NCI-H2171 (cell line): Measurements from ENCODE around the gene ZNF462.
A peak's percentile ranks its signal among the peaks of the same experiment; 100 is the strongest.

Experiments
- DNase-seq: peaks from one replicate; lab custom pipeline; 2025; lab: John Stamatoyannopoulos, UW

Gene ZNF462

GRCh38 chr9:107005201-107005600 lies 142.2 kb downstream of the ZNF462 start:
- DNase-seq: no peak

GRCh38 chr9:107007402-107007801 lies 144.4 kb downstream of the ZNF462 start:
- DNase-seq: no peak

- DNase-seq: no peak
Measured at GRCh38 chr9:107008011-107008410, 145.0 kb downstream of the ZNF462 start.

GRCh38 chr9:107008447-107008846 lies 145.5 kb downstream of the ZNF462 start:
- no peak for DNase-seq

- no peak for DNase-seq
Measured at GRCh38 chr9:107016383-107016782, 153.4 kb downstream of the ZNF462 start.

- no peak for DNase-seq
Measured at GRCh38 chr9:107018861-107019545, 156.0 kb downstream of the ZNF462 start.

GRCh38 chr9:107020040-107020530 lies 157.1 kb downstream of the ZNF462 start:
- no peak for DNase-seq

- no peak for DNase-seq
Measured at GRCh38 chr9:107024193-107024592, 161.2 kb downstream of the ZNF462 start.

GRCh38 chr9:107025260-107026035 lies 162.5 kb downstream of the ZNF462 start:
- no peak for DNase-seq

GRCh38 chr9:107029146-107029545 lies 166.2 kb downstream of the ZNF462 start:
- DNase-seq: no peak

GRCh38 chr9:107033966-107034365 lies 171.0 kb downstream of the ZNF462 start:
- no peak for DNase-seq

GRCh38 chr9:107034831-107035230 lies 171.9 kb downstream of the ZNF462 start:
- no peak for DNase-seq

GRCh38 chr9:107036367-107036766 lies 173.4 kb downstream of the ZNF462 start:
- peak; percentile 59 for DNase-seq

- DNase-seq: peak; percentile 57
Measured at GRCh38 chr9:107039542-107039941, 176.6 kb downstream of the ZNF462 start.

GRCh38 chr9:107042606-107043005 lies 179.6 kb downstream of the ZNF462 start:
- DNase-seq: no peak

GRCh38 chr9:107043886-107044285 lies 180.9 kb downstream of the ZNF462 start:
- DNase-seq: no peak

- DNase-seq: no peak
Measured at GRCh38 chr9:107044872-107045271, 181.9 kb downstream of the ZNF462 start.

GRCh38 chr9:107046692-107047091 lies 183.7 kb downstream of the ZNF462 start:
- DNase-seq: no peak

GRCh38 chr9:107049046-107049802 lies 186.3 kb downstream of the ZNF462 start:
- no peak for DNase-seq

- no peak for DNase-seq
Measured at GRCh38 chr9:107049803-107050184, 186.8 kb downstream of the ZNF462 start.

- DNase-seq: no peak
Measured at GRCh38 chr9:107051392-107051791, 188.4 kb downstream of the ZNF462 start.

GRCh38 chr9:107054146-107054545 lies 191.2 kb downstream of the ZNF462 start:
- DNase-seq: no peak

- DNase-seq: no peak
Measured at GRCh38 chr9:107059220-107059619, 196.3 kb downstream of the ZNF462 start.
